Measurements from ENCODE around the gene RAB44. TPM values are rescaled to one million over a fixed set of nuclear protein-coding genes. Genes with fewer than 3 reads are reported as not detected.

The RAB44 gene
- total RNA-seq, 1 experiment from 2014 or later = not detected

- Histone ChIP-seq H2BK20ac (ENCODE audit: low read depth, low read length, poor library complexity, severe bottlenecking) (no peak overlapping the region), H3K23ac (ENCODE audit: insufficient read length, low read depth, low read length) (no peak overlapping the region), H3T11ph (ENCODE audit: low read length) (no peak overlapping the region), H3K27ac (ENCODE audit: insufficient read length, low read depth, low read length) (no peak overlapping the region), H3K4me1 (ENCODE audit: insufficient read depth, low read length) (no peaks in the 10 kb centered on the region; the same call in 1 of the 2 replicates), H3K4me2 (ENCODE audit: insufficient read depth, insufficient read length, low read length) (no peak overlapping the region), H4K5ac (ENCODE audit: insufficient read length, low read depth, low read length) (no peak overlapping the region), H3K4ac (ENCODE audit: low read depth, low read length) (no peak overlapping the region), H3K9me3 (ENCODE audit: control insufficient read depth, low read depth, low read length) (no peaks in the 10 kb centered on the region), H3K9ac (ENCODE audit: extremely low read depth, insufficient read length, low read length) (no peak overlapping the region), H2BK5ac (ENCODE audit: insufficient read length, low read length) (no peak overlapping the region), H3K56ac (ENCODE audit: insufficient read length, low read depth, low read length) (no peak overlapping the region), H2BK120ac (ENCODE audit: low read depth, low read length, poor library complexity, severe bottlenecking) (no peak overlapping the region), H3K14ac (ENCODE audit: insufficient read depth, low read length) (no peak overlapping the region), H4K20me1 (ENCODE audit: control insufficient read depth, insufficient read depth, insufficient read length) (no peaks in the 10 kb centered on the region), H3K27me3 (ENCODE audit: insufficient read depth, low read length) (no peaks in the 10 kb centered on the region), H4K8ac (replicated peaks; ENCODE audit: insufficient read length, low read depth, low read length) (no peak overlapping the region), H2BK15ac (ENCODE audit: low read depth, low read length) (no peak overlapping the region), H2AK5ac (ENCODE audit: insufficient read length, low read length) (no peak overlapping the region), H4K91ac (ENCODE audit: insufficient read length, low read depth, low read length) (no peak overlapping the region), H3K18ac (ENCODE audit: insufficient read length, low read depth, low read length) (no peak overlapping the region), H2AFZ (ENCODE audit: low read length) (no peak overlapping the region), H3K79me1 (ENCODE audit: insufficient read depth, low read depth, low read length, poor library complexity, severe bottlenecking) (no peaks in the 10 kb centered on the region), H2BK12ac (ENCODE audit: insufficient read length, low read depth, low read length) (no peak overlapping the region), H3K23me2 (ENCODE audit: insufficient read length, low read depth, low read length, poor library complexity, severe bottlenecking) (no peaks in the 10 kb centered on the region), H3K79me2 (ENCODE audit: insufficient read depth, low read length) (no peaks in the 10 kb centered on the region)
- whole genome bisulfite sequencing (ENCODE audit: extremely low coverage, insufficient read length, low lambda C conversion rate) = no CpG with 5 or more reads among the region's 8 CpGs
- no peak for DNase-seq
- Mint-ChIP-seq H3K27ac (no peak overlapping the region), H3K9me3 (no peaks in the 10 kb centered on the region), H3K4me3 (no peak overlapping the region), H3K36me3 (ENCODE audit: insufficient read depth in 1 of 3, low read depth in 3 of 3) (no peaks in the 10 kb centered on the region), H3K27me3 (ENCODE audit: low read depth) (no peaks in the 10 kb centered on the region; the same call in 1 of the 2 replicates), H3K4me1 (peaks cover 3 to 5% of the 10 kb centered on the region in 2 experiments; a peak in 1 of 4 replicates)
- no peak for TF ChIP-seq CTCF (conservative IDR thresholded peaks at IDR 0.05)
These were observed 16.2 kb downstream of the RAB44 start for GRCh38 chr6:36713846-36714245.
